GM12878 (cell line): ENCODE measurements around the gene ABCB8. TPM values are rescaled to one million over a fixed set of nuclear protein-coding genes. Genes with fewer than 3 reads are reported as not detected.

ENCODE experiments used
- ATAC-seq: fragments of 200-7000 bp; cut with Tn5 transposase; 3 replicates; pipeline ENCODE4 v1.9.1; 2020; ENCODE audit warnings: mild to moderate bottlenecking, moderate library complexity
- BruUV-seq: library from RNA; stranded (reverse); fragments of 400-500 nt; replicated peaks from 2 replicates; lab custom pipeline; 2021; lab: Mats Ljungman, UMichigan
- CTCF ChIA-PET: fragments of 300-600 bp; sonication (Branson Sonifier 250); formaldehyde crosslinking; extraction: SDS; loops from one replicate; lab custom pipeline; 2021; ENCODE audit warnings: inconsistent platforms; lab: Yijun Ruan, JAX
- POLR2A ChIA-PET: fragments of 350-600 bp; formaldehyde crosslinking; extraction: SDS; loops from one replicate; lab custom pipeline; 2021; ENCODE audit warnings: inconsistent platforms; lab: Charles Lee
- RAD21 ChIA-PET: fragments of 300-600 bp; sonication (Branson Sonifier 250); formaldehyde crosslinking; loops from one replicate; lab custom pipeline; 2023; ENCODE audit warnings: antibody characterized with exemption; ENCODE audit not compliant: unreplicated experiment; lab: Charles Lee
- SMC1A ChIA-PET: fragments of 300-600 bp; sonication (Branson Sonifier 250); formaldehyde crosslinking; loops from one replicate; lab custom pipeline; 2023; ENCODE audit not compliant: unreplicated experiment, uncharacterized antibody; lab: Charles Lee
- DNase-seq: peaks from one replicate; pipeline ENCODE4 v3.0.0-alpha.2; 2011; ENCODE audit warnings: low read depth, low spot score
- FAIRE-seq: peaks from 3 replicates; lab custom pipeline; 2011; peaks lifted over from hg19 to GRCh38; lab: Jason Lieb, UNC
- H2AFZ ChIP-seq: 2 replicates; pipeline ENCODE4 v1.6.0; 2011; ENCODE audit warnings: low read depth, low read length, control low read depth; ENCODE audit not compliant: control insufficient read depth
- H3K27ac ChIP-seq: 2 replicates; pipeline ENCODE4 v1.5.1; 2011; ENCODE audit warnings: control low read depth; ENCODE audit not compliant: control insufficient read depth, insufficient read depth
- H3K27me3 ChIP-seq, 2 experiments: replicated peaks in 1 of 2; 2 replicates each; pipeline versions ENCODE4 v1.6.0 to v1.6.1; 2011; ENCODE audit warnings: low read length in 1 of 2; ENCODE audit not compliant: control insufficient read depth in 2 of 2, insufficient read depth in 2 of 2
- H3K36me3 ChIP-seq, 2 experiments: 2 replicates each; pipeline ENCODE4 v1.5.1; 2011; ENCODE audit warnings: low read length in 1 of 2; ENCODE audit not compliant: control insufficient read depth in 2 of 2, insufficient read depth in 2 of 2
- H3K4me1 ChIP-seq: 2 replicates; pipeline ENCODE4 v1.6.1; 2011; ENCODE audit warnings: mild to moderate bottlenecking, low read length, moderate library complexity, mixed read lengths; ENCODE audit not compliant: control insufficient read depth, insufficient read depth
- H3K4me2 ChIP-seq: 2 replicates; pipeline ENCODE4 v1.6.0; 2011; ENCODE audit warnings: control low read depth; ENCODE audit not compliant: control insufficient read depth, insufficient read depth
- H3K4me3 ChIP-seq: fragments of 200-600 bp; sonication (generic); 2 replicates; pipeline ENCODE4 v1.5.1; 2016
- H3K79me2 ChIP-seq: 2 replicates; pipeline ENCODE4 v1.6.0; 2011; ENCODE audit warnings: low read length; ENCODE audit not compliant: control insufficient read depth, insufficient read depth
- H3K9ac ChIP-seq: 2 replicates; pipeline ENCODE4 v1.8.0; 2011; ENCODE audit warnings: low read length, control low read depth, mixed read lengths; ENCODE audit not compliant: control insufficient read depth, insufficient read depth
- H3K9me3 ChIP-seq: replicated peaks from 3 replicates; pipeline ENCODE4 v1.5.1; 2011; ENCODE audit warnings: mild to moderate bottlenecking, low read length; ENCODE audit not compliant: control insufficient read depth, insufficient read depth
- H4K20me1 ChIP-seq: 2 replicates; pipeline ENCODE4 v1.6.0; 2011; ENCODE audit not compliant: control insufficient read depth, insufficient read depth
- CBFB ChIP-seq: IDR thresholded peaks from 2 replicates; pipeline ENCODE4 v1.6.1; 2016; ENCODE audit warnings: antibody characterized with exemption, low read depth
- CHD4 ChIP-seq: fragments of 200-600 bp; sonication (generic); IDR thresholded peaks from 2 replicates; pipeline ENCODE4 v1.6.1; 2016; ENCODE audit warnings: mild to moderate bottlenecking
- LARP7 ChIP-seq: fragments of 450-650 bp; IDR thresholded peaks from 2 replicates; pipeline ENCODE4 v1.6.1; 2017; ENCODE audit warnings: mild to moderate bottlenecking
- PKNOX1 ChIP-seq: fragments of 450-650 bp; IDR thresholded peaks from 2 replicates; pipeline ENCODE4 v1.6.1; 2016; ENCODE audit warnings: mild to moderate bottlenecking
- ZNF274 ChIP-seq: IDR thresholded peaks from one replicate; pipeline ENCODE4 v1.8.0; 2011; ENCODE audit not compliant: insufficient read length, insufficient read depth
- WGBS: methylation state at CpG from one replicate; pipeline ENCODE4 v1.1.6; 2016; ENCODE audit warnings: low lambda C conversion rate; ENCODE audit not compliant: insufficient replicate concordance, insufficient coverage; ENCODE audit errors: missing lambda C conversion rate; 5-methylcytosine and 5-hydroxymethylcytosine counted together
- in situ Hi-C: fragments of 300-500 bp; cut with MboI; formaldehyde crosslinking; loops from 9 replicates; pipeline ENCODE4 v1.14.3; 2018; ENCODE audit warnings: mixed read lengths
- intact Hi-C: fragments of 100-400 bp; cut with micrococcal nuclease; formaldehyde crosslinking; loops from one replicate; pipeline ENCODE4 v1.14.2; 2022; ENCODE audit not compliant: unreplicated experiment
- polyA plus RNA-seq, 11 experiments: library from polyadenylated mRNA; depleted of rRNA in 4 of 11; unstranded in 6 of 11; stranded (reverse) in 5 of 11; fragments of >200 nt; fragmentation: Nextera tagmentation in 4 of 11; fragmentation: Illumina TruSeq in 1 of 11; extraction: Ambion mirVana in 4 of 11; extraction: Trizol in 1 of 11; gene quantifications; 1 replicate in 1 of 11; 2 replicates in 10 of 11; pipeline versions ENCODE4 v1.2.1 to v1.2.3, GENCODE V29; 2011 to 2016; ENCODE audit warnings: inconsistent platforms in 2 of 11, missing spikeins in 2 of 11, low read depth in 1 of 11
- total RNA-seq, 4 experiments: library from RNA; depleted of rRNA in 3 of 4; stranded (reverse); fragments of >200 nt in 3 of 4; fragmentation: Illumina TruSeq in 1 of 4; extraction: Trizol in 1 of 4; gene quantifications; 2 replicates each; pipeline versions ENCODE4 v1.2.1 to v1.2.3, GENCODE V29; 2013 to 2021

ABCB8 gene
- total and polyA plus RNA-seq, 10 of the 15 experiments (the other 5 are each of a cell fraction or from before 2014, with no cell fraction given): 0.77 to 34.8 (median 18.9) TPM

- in situ Hi-C loops: no loop called here
- no peaks in the 10 kb centered on the region; the same call in 1 of the 2 replicates for H4K20me1 ChIP-seq
- POLR2A ChIA-PET: interaction anchor here (1.0 kb wide), 2 partner anchors 10 to 52 kb away, joined by 3 to 7 read pairs; partner anchors contain the start of gene ABCB8
- peak overlapping the region; percentile 96 for H3K9ac ChIP-seq
- H3K9me3 ChIP-seq: no peaks in the 10 kb centered on the region
- peaks cover 26% of the 10 kb centered on the region for H3K4me1 ChIP-seq
- peaks cover 0 to 14% of the 10 kb centered on the region in 2 experiments; a peak in 2 of 4 replicates for H3K36me3 ChIP-seq
- intact Hi-C loops: loop anchor here (1.0 kb wide), 1 partner anchor 22 kb away; no protein-coding TSS in a partner anchor
- peaks cover 39% of the 10 kb centered on the region for H3K79me2 ChIP-seq
- ATAC-seq: peak; percentile 9
- 6% methylated on average over 31 of the region's 31 CpGs for WGBS
- no peak for FAIRE-seq
- peak overlapping the region; percentile 75 for H2AFZ ChIP-seq
- H3K4me3 ChIP-seq: peak overlapping the region; percentile 83
- BruUV-seq: TSS peak; percentile 70
- RAD21 ChIA-PET: interaction anchor here (1.0 kb wide), 1 partner anchor 52 kb away, joined by 3 read pairs; the partner anchor contains the start of gene ABCB8
- no peak for DNase-seq
- peak overlapping the region; percentile 90 for H3K27ac ChIP-seq
- CTCF ChIA-PET: interaction anchor here (0.8 kb wide), 1 partner anchor 21 kb away, joined by 3 read pairs; the partner anchor contains the start of gene SLC4A2
- TF ChIP-seq CHD4: no peak
- TF ChIP-seq CBFB: 0 out of 2 replicates have a peak, but pooled peaks have one; percentile 2
- no peak for TF ChIP-seq ZNF274
- no peak for TF ChIP-seq PKNOX1
- no peak for TF ChIP-seq LARP7
- peak overlapping the region; percentile 100 for H3K4me2 ChIP-seq
- H3K27me3 ChIP-seq: no peaks in the 10 kb centered on the region
- SMC1A ChIA-PET: interaction anchor here (0.8 kb wide), 2 partner anchors 12 to 32 kb away, joined by 3 read pairs; no protein-coding TSS in a partner anchor
These were observed 51.8 kb downstream of the ABCB8 start for GRCh38 chr7:151080067-151080521.
